ENCODE data around the gene FAM193A.
A peak's percentile ranks its signal among the peaks of the same experiment; 100 is the strongest.
"Not testable (repeated sequence)": the region's sequence is repeated elsewhere in the genome, so short reads cannot be mapped to it uniquely, and the experiment has no call there.

Gene FAM193A

GRCh38 chr4:2761035-2761923, 224.8 kb downstream of the FAM193A start:
- H3K27ac ChIP-seq (ENCODE audit: low read depth, low read length, severe bottlenecking), result no peak overlapping the region
- no peaks in the 10 kb centered on the region for H3K9me3 ChIP-seq (ENCODE audit: control insufficient read depth, low read length)
- peaks cover 4% of the 10 kb centered on the region for H3K4me1 ChIP-seq (ENCODE audit: control insufficient read depth, insufficient read depth, low read length, poor library complexity, severe bottlenecking)
- no peaks in the 10 kb centered on the region for H3K36me3 ChIP-seq (ENCODE audit: control insufficient read depth, insufficient read depth, low read length)
- no peak overlapping the region for H3K4me3 ChIP-seq (ENCODE audit: extremely low read depth, insufficient read depth, low read length, poor library complexity, severe bottlenecking)
- WGBS, 2 experiments (ENCODE audit: insufficient coverage in 2 of 2), result 77 to 85% methylated on average over 11 to 12 of the region's 14 CpGs

- H3K27ac ChIP-seq (ENCODE audit: low read depth, low read length, severe bottlenecking), result no peak overlapping the region
- H3K36me3 ChIP-seq (ENCODE audit: control insufficient read depth, insufficient read depth, low read length), result no peaks in the 10 kb centered on the region
- H3K4me3 ChIP-seq (ENCODE audit: extremely low read depth, insufficient read depth, low read length, poor library complexity, severe bottlenecking), result no peak overlapping the region
- peaks cover 5% of the 10 kb centered on the region for H3K9me3 ChIP-seq (ENCODE audit: control insufficient read depth, low read length)
- H3K4me1 ChIP-seq (ENCODE audit: control insufficient read depth, insufficient read depth, low read length, poor library complexity, severe bottlenecking), result no peaks in the 10 kb centered on the region
- 86 to 88% methylated on average over 4 to 5 of the region's 5 CpGs for WGBS, 2 experiments (ENCODE audit: insufficient coverage in 2 of 2)
Measured at GRCh38 chr4:2762048-2762447, 225.6 kb downstream of the FAM193A start.

- not testable (repeated sequence) for H3K36me3 ChIP-seq (ENCODE audit: control insufficient read depth, insufficient read depth, low read length); H3K4me3 ChIP-seq (ENCODE audit: extremely low read depth, insufficient read depth, low read length, poor library complexity, severe bottlenecking); H3K27ac ChIP-seq (ENCODE audit: low read depth, low read length, severe bottlenecking); H3K9me3 ChIP-seq (ENCODE audit: control insufficient read depth, low read length); H3K4me1 ChIP-seq (ENCODE audit: control insufficient read depth, insufficient read depth, low read length, poor library complexity, severe bottlenecking)
- 94 to 96% methylated on average over 35 to 36 of the region's 42 CpGs for WGBS, 2 experiments (ENCODE audit: insufficient coverage in 2 of 2)
Measured at GRCh38 chr4:2762486-2763370, 226.3 kb downstream of the FAM193A start.

- Histone ChIP-seq H3K27ac (ENCODE audit: low read depth, low read length, severe bottlenecking) (no peak overlapping the region), H3K36me3 (ENCODE audit: control insufficient read depth, insufficient read depth, low read length) (no peaks in the 10 kb centered on the region)
Measured at GRCh38 chr4:2763511-2763967, 227.1 kb downstream of the FAM193A start.

GRCh38 chr4:2765832-2766526, 229.5 kb downstream of the FAM193A start:
- Histone ChIP-seq H3K9me3 (ENCODE audit: control insufficient read depth, low read length) (peaks cover 11% of the 10 kb centered on the region), H3K4me1 (ENCODE audit: control insufficient read depth, insufficient read depth, low read length, poor library complexity, severe bottlenecking) (peaks cover 26% of the 10 kb centered on the region), H3K4me3 (ENCODE audit: extremely low read depth, insufficient read depth, low read length, poor library complexity, severe bottlenecking) (no peak overlapping the region), H3K36me3 (ENCODE audit: control insufficient read depth, insufficient read depth, low read length) (no peaks in the 10 kb centered on the region), H3K27ac (ENCODE audit: low read depth, low read length, severe bottlenecking) (no peak overlapping the region)
- WGBS, 2 experiments (ENCODE audit: insufficient coverage in 2 of 2), result 92 to 95% methylated on average over 11 to 12 of the region's 12 CpGs

More at GRCh38 chr4:2763511-2763967, 227.1 kb downstream of the FAM193A start:
- H3K4me3 ChIP-seq (ENCODE audit: extremely low read depth, insufficient read depth, low read length, poor library complexity, severe bottlenecking), result no peak overlapping the region
- H3K9me3 ChIP-seq (ENCODE audit: control insufficient read depth, low read length), result peaks cover 5% of the 10 kb centered on the region
- 95% methylated on average over 23 of the region's 23 CpGs for WGBS, 2 experiments (ENCODE audit: insufficient coverage in 2 of 2)
- peaks cover 7% of the 10 kb centered on the region for H3K4me1 ChIP-seq (ENCODE audit: control insufficient read depth, insufficient read depth, low read length, poor library complexity, severe bottlenecking)

- 93 to 96% methylated on average over 2 to 5 of the region's 5 CpGs for WGBS, 2 experiments (ENCODE audit: insufficient coverage in 2 of 2)
- peaks cover 28% of the 10 kb centered on the region for H3K4me1 ChIP-seq (ENCODE audit: control insufficient read depth, insufficient read depth, low read length, poor library complexity, severe bottlenecking)
- H3K4me3 ChIP-seq (ENCODE audit: extremely low read depth, insufficient read depth, low read length, poor library complexity, severe bottlenecking), result no peak overlapping the region
- no peaks in the 10 kb centered on the region for H3K36me3 ChIP-seq (ENCODE audit: control insufficient read depth, insufficient read depth, low read length)
- peaks cover 12% of the 10 kb centered on the region for H3K9me3 ChIP-seq (ENCODE audit: control insufficient read depth, low read length)
- H3K27ac ChIP-seq (ENCODE audit: low read depth, low read length, severe bottlenecking), result no peak overlapping the region
Measured at GRCh38 chr4:2767046-2767704, 230.7 kb downstream of the FAM193A start.

- WGBS, 2 experiments (ENCODE audit: insufficient coverage in 2 of 2), result 56 to 68% methylated on average over 11 of the region's 11 CpGs
- Histone ChIP-seq H3K27ac (ENCODE audit: low read depth, low read length, severe bottlenecking) (no peak overlapping the region), H3K4me1 (ENCODE audit: control insufficient read depth, insufficient read depth, low read length, poor library complexity, severe bottlenecking) (peaks cover 28% of the 10 kb centered on the region), H3K36me3 (ENCODE audit: control insufficient read depth, insufficient read depth, low read length) (no peaks in the 10 kb centered on the region), H3K9me3 (ENCODE audit: control insufficient read depth, low read length) (peaks cover 12% of the 10 kb centered on the region), H3K4me3 (ENCODE audit: extremely low read depth, insufficient read depth, low read length, poor library complexity, severe bottlenecking) (no peak overlapping the region)
Measured at GRCh38 chr4:2767705-2768074, 231.2 kb downstream of the FAM193A start.

GRCh38 chr4:2768124-2768523, 231.7 kb downstream of the FAM193A start:
- H3K9me3 ChIP-seq (ENCODE audit: control insufficient read depth, low read length), result peaks cover 12% of the 10 kb centered on the region
- no peak overlapping the region for H3K27ac ChIP-seq (ENCODE audit: low read depth, low read length, severe bottlenecking)
- WGBS, 2 experiments (ENCODE audit: insufficient coverage in 2 of 2), result 82 to 89% methylated on average over 7 to 9 of the region's 9 CpGs
- H3K4me3 ChIP-seq (ENCODE audit: extremely low read depth, insufficient read depth, low read length, poor library complexity, severe bottlenecking), result no peak overlapping the region
- H3K4me1 ChIP-seq (ENCODE audit: control insufficient read depth, insufficient read depth, low read length, poor library complexity, severe bottlenecking), result peaks cover 28% of the 10 kb centered on the region
- no peaks in the 10 kb centered on the region for H3K36me3 ChIP-seq (ENCODE audit: control insufficient read depth, insufficient read depth, low read length)

- H3K9me3 ChIP-seq (ENCODE audit: control insufficient read depth, low read length), result peaks cover 12% of the 10 kb centered on the region
- WGBS, 2 experiments (ENCODE audit: insufficient coverage in 2 of 2), result 58 to 61% methylated on average over 5 to 9 of the region's 15 CpGs
- H3K4me3 ChIP-seq (ENCODE audit: extremely low read depth, insufficient read depth, low read length, poor library complexity, severe bottlenecking), result no peak overlapping the region
- peak overlapping the region; percentile 59 for H3K27ac ChIP-seq (ENCODE audit: low read depth, low read length, severe bottlenecking)
- peaks cover 28% of the 10 kb centered on the region for H3K4me1 ChIP-seq (ENCODE audit: control insufficient read depth, insufficient read depth, low read length, poor library complexity, severe bottlenecking)
- no peaks in the 10 kb centered on the region for H3K36me3 ChIP-seq (ENCODE audit: control insufficient read depth, insufficient read depth, low read length)
Measured at GRCh38 chr4:2768921-2769336, 232.5 kb downstream of the FAM193A start.

- H3K4me3 ChIP-seq (ENCODE audit: extremely low read depth, insufficient read depth, low read length, poor library complexity, severe bottlenecking), result no peak overlapping the region
- no peaks in the 10 kb centered on the region for H3K36me3 ChIP-seq (ENCODE audit: control insufficient read depth, insufficient read depth, low read length)
- H3K4me1 ChIP-seq (ENCODE audit: control insufficient read depth, insufficient read depth, low read length, poor library complexity, severe bottlenecking), result peaks cover 28% of the 10 kb centered on the region
- 78 to 89% methylated on average over 2 to 3 of the region's 3 CpGs for WGBS, 2 experiments (ENCODE audit: insufficient coverage in 2 of 2)
- no peak overlapping the region for H3K27ac ChIP-seq (ENCODE audit: low read depth, low read length, severe bottlenecking)
- H3K9me3 ChIP-seq (ENCODE audit: control insufficient read depth, low read length), result peaks cover 12% of the 10 kb centered on the region
Measured at GRCh38 chr4:2771264-2771663, 234.8 kb downstream of the FAM193A start.

Measured in mesodermal cell (in vitro differentiated cells).